HepG2 (cell line): Measurements from ENCODE around the gene MOGAT3. TPM values are rescaled to one million over a fixed set of nuclear protein-coding genes. Genes with fewer than 3 reads are reported as not detected.
A peak's percentile ranks its signal among the peaks of the same experiment; 100 is the strongest.

Experiments
- CHD2 ChIP-seq: IDR thresholded peaks from 2 replicates; pipeline ENCODE4 v1.6.1; 2011; ENCODE audit warnings: low read depth, low read length, improper control_type of control experiment
- MEIS2 ChIP-seq: sonication (generic); formaldehyde crosslinking; IDR thresholded peaks from 2 replicates; pipeline ENCODE4 v1.9.0; 2021; ENCODE audit warnings: mild to moderate bottlenecking, missing genetic modification reagents
- MYNN ChIP-seq: sonication (generic); formaldehyde crosslinking; IDR thresholded peaks from 2 replicates; pipeline ENCODE4 v1.4.0; 2020; ENCODE audit warnings: mild to moderate bottlenecking, low read depth, missing genetic modification reagents
- SMAD3 ChIP-seq: sonication (generic); formaldehyde crosslinking; IDR thresholded peaks from 2 replicates; pipeline ENCODE4 v1.4.0; 2020; ENCODE audit warnings: missing genetic modification reagents
- TARDBP ChIP-seq: sonication (generic); formaldehyde crosslinking; IDR thresholded peaks from 2 replicates; pipeline ENCODE4 v1.8.0; 2022; ENCODE audit warnings: mild to moderate bottlenecking, missing genetic modification reagents
- ZBTB20 ChIP-seq: sonication (generic); formaldehyde crosslinking; IDR thresholded peaks from 2 replicates; pipeline ENCODE4 v1.8.1; 2023; ENCODE audit warnings: missing genetic modification reagents, low read depth, mild to moderate bottlenecking, borderline replicate concordance
- ZNF136 ChIP-seq: sonication (generic); formaldehyde crosslinking; IDR thresholded peaks from 2 replicates; pipeline ENCODE4 v1.8.1; 2022; ENCODE audit warnings: low read depth, mild to moderate bottlenecking, moderate library complexity, missing genetic modification reagents
- ZNF564 ChIP-seq: sonication (generic); formaldehyde crosslinking; IDR thresholded peaks from 2 replicates; pipeline ENCODE4 v1.8.1; 2023; ENCODE audit warnings: mild to moderate bottlenecking, missing genetic modification reagents
- ZNF615 ChIP-seq: sonication (generic); formaldehyde crosslinking; IDR thresholded peaks from 2 replicates; pipeline ENCODE4 v1.5.0; 2020; ENCODE audit warnings: mild to moderate bottlenecking, missing genetic modification reagents, borderline replicate concordance
- ZSCAN12 ChIP-seq: sonication (generic); formaldehyde crosslinking; IDR thresholded peaks from 2 replicates; pipeline ENCODE4 v1.9.0; 2021; ENCODE audit warnings: mild to moderate bottlenecking, missing genetic modification reagents
- polyA plus RNA-seq, 8 experiments: library from polyadenylated mRNA; depleted of rRNA in 3 of 8; stranded (reverse) in 7 of 8; unstranded in 1 of 8; fragments of >200 nt; fragmentation: Illumina TruSeq in 4 of 8; extraction: Trizol in 4 of 8; gene quantifications; 2 replicates each; pipeline versions ENCODE4 v1.2.1 to v1.2.3, GENCODE V29; 2011 to 2016; ENCODE audit warnings: low read depth in 4 of 8, missing spikeins in 1 of 8, mixed read lengths in 1 of 8; ENCODE audit not compliant: insufficient read depth in 1 of 8
- total RNA-seq, 5 experiments: library from RNA; depleted of rRNA; stranded (reverse); fragments of >200 nt; fragmentation: Illumina TruSeq; extraction: Trizol; gene quantifications; 2 replicates each; pipeline ENCODE4 v1.2.3, GENCODE V29; 2016; ENCODE audit warnings: low read depth in 1 of 5
- TF ChIP-seq, protein P1 (sequence below): sonication (generic); formaldehyde crosslinking; IDR thresholded peaks from 2 replicates; pipeline ENCODE4 v1.5.0; 2020; ENCODE audit warnings: mild to moderate bottlenecking, missing genetic modification reagents, borderline replicate concordance
- TF ChIP-seq, protein P2 (sequence below): IDR thresholded peaks from 2 replicates; pipeline ENCODE4 v1.6.1; 2012; ENCODE audit warnings: low read length, improper control_type of control experiment
- TF ChIP-seq, protein P3 (sequence below): fragments of 450-650 bp; IDR thresholded peaks from 2 replicates; pipeline ENCODE4 v1.6.1; 2017; ENCODE audit warnings: mild to moderate bottlenecking

MOGAT3 gene
- total and polyA plus RNA-seq, 2 of the 13 experiments (the other 11 are each of a cell fraction or from before 2014, with no cell fraction given): 22.5 to 30.5 TPM

DNA sequence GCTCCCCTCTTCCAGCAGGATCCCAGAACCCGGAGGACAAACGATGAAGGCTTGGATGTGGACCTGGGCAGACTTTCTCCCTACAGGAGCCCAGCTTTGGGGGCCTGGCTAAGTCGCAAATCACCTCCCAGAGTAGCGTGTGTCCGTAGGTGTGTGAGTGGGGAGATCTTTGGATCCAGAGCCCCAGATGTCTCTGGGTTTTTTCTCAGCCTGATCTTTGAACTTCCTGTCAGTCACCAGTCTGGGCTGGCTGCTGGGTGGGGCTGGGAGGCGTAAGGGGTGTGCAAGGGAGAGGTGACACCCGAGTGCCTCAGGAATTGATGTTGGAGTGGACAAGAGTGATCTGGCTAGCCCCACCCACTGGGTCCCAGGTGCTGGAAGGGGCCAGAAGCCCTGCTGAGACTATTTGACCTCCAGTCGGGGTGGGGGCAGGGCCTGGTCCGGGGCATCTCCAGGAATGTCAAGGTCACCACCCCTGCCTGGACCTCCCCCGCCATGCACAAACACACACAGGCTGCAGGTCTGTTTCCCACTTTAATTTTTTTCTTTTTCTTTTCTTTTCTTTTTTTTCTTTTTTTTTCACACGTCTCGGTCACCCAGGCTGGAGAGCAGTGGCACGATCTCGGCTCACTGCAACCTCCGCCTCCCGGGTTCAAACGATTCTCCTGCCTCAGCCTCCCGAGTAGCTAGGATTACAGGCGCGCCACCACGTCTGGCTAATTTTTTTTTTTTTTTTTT is at the start of gene MOGAT3 (continued):
- TF ChIP-seq CHD2 (peak; percentile 53), ZSCAN12 (CRISPR knock-in tag) (no peak), ZNF564 (peak; percentile 74), MEIS2 (CRISPR knock-in tag) (peak; percentile 95), ZNF615 (CRISPR knock-in tag) (0 out of 2 replicates have a peak, but pooled peaks have one; percentile 55), ZNF136 (CRISPR knock-in tag) (no peak; the same call in 1 of the 2 replicates), SMAD3 (CRISPR knock-in tag) (peak; percentile 64; the same call in 1 of the 2 replicates), MYNN (CRISPR knock-in tag) (no peak; the same call in 1 of the 2 replicates), ZBTB20 (CRISPR knock-in tag) (peak; percentile 92; the same call in 1 of the 2 replicates), TARDBP (CRISPR knock-in tag) (peak; percentile 80; the same call in 1 of the 2 replicates)
- TF ChIP-seq, protein P1, sequence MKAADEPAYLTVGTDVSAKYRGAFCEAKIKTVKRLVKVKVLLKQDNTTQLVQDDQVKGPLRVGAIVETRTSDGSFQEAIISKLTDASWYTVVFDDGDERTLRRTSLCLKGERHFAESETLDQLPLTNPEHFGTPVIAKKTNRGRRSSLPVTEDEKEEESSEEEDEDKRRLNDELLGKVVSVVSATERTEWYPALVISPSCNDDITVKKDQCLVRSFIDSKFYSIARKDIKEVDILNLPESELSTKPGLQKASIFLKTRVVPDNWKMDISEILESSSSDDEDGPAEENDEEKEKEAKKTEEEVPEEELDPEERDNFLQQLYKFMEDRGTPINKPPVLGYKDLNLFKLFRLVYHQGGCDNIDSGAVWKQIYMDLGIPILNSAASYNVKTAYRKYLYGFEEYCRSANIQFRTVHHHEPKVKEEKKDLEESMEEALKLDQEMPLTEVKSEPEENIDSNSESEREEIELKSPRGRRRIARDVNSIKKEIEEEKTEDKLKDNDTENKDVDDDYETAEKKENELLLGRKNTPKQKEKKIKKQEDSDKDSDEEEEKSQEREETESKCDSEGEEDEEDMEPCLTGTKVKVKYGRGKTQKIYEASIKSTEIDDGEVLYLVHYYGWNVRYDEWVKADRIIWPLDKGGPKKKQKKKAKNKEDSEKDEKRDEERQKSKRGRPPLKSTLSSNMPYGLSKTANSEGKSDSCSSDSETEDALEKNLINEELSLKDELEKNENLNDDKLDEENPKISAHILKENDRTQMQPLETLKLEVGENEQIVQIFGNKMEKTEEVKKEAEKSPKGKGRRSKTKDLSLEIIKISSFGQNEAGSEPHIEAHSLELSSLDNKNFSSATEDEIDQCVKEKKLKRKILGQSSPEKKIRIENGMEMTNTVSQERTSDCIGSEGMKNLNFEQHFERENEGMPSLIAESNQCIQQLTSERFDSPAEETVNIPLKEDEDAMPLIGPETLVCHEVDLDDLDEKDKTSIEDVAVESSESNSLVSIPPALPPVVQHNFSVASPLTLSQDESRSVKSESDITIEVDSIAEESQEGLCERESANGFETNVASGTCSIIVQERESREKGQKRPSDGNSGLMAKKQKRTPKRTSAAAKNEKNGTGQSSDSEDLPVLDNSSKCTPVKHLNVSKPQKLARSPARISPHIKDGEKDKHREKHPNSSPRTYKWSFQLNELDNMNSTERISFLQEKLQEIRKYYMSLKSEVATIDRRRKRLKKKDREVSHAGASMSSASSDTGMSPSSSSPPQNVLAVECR: peak; percentile 69
- TF ChIP-seq, protein P2, sequence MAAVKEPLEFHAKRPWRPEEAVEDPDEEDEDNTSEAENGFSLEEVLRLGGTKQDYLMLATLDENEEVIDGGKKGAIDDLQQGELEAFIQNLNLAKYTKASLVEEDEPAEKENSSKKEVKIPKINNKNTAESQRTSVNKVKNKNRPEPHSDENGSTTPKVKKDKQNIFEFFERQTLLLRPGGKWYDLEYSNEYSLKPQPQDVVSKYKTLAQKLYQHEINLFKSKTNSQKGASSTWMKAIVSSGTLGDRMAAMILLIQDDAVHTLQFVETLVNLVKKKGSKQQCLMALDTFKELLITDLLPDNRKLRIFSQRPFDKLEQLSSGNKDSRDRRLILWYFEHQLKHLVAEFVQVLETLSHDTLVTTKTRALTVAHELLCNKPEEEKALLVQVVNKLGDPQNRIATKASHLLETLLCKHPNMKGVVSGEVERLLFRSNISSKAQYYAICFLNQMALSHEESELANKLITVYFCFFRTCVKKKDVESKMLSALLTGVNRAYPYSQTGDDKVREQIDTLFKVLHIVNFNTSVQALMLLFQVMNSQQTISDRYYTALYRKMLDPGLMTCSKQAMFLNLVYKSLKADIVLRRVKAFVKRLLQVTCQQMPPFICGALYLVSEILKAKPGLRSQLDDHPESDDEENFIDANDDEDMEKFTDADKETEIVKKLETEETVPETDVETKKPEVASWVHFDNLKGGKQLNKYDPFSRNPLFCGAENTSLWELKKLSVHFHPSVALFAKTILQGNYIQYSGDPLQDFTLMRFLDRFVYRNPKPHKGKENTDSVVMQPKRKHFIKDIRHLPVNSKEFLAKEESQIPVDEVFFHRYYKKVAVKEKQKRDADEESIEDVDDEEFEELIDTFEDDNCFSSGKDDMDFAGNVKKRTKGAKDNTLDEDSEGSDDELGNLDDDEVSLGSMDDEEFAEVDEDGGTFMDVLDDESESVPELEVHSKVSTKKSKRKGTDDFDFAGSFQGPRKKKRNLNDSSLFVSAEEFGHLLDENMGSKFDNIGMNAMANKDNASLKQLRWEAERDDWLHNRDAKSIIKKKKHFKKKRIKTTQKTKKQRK: no peak
- TF ChIP-seq, protein P3, sequence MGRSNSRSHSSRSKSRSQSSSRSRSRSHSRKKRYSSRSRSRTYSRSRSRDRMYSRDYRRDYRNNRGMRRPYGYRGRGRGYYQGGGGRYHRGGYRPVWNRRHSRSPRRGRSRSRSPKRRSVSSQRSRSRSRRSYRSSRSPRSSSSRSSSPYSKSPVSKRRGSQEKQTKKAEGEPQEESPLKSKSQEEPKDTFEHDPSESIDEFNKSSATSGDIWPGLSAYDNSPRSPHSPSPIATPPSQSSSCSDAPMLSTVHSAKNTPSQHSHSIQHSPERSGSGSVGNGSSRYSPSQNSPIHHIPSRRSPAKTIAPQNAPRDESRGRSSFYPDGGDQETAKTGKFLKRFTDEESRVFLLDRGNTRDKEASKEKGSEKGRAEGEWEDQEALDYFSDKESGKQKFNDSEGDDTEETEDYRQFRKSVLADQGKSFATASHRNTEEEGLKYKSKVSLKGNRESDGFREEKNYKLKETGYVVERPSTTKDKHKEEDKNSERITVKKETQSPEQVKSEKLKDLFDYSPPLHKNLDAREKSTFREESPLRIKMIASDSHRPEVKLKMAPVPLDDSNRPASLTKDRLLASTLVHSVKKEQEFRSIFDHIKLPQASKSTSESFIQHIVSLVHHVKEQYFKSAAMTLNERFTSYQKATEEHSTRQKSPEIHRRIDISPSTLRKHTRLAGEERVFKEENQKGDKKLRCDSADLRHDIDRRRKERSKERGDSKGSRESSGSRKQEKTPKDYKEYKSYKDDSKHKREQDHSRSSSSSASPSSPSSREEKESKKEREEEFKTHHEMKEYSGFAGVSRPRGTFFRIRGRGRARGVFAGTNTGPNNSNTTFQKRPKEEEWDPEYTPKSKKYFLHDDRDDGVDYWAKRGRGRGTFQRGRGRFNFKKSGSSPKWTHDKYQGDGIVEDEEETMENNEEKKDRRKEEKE: no peak
